Central memory CD4-positive, alpha-beta T cell (primary cell): ENCODE data around the gene TRIM59.
A peak's percentile ranks its signal among the peaks of the same experiment; 100 is the strongest.

Experiments
- DNase-seq: peaks from one replicate; pipeline ENCODE4 v3.0.0; 2022

The TRIM59 gene

DNA sequence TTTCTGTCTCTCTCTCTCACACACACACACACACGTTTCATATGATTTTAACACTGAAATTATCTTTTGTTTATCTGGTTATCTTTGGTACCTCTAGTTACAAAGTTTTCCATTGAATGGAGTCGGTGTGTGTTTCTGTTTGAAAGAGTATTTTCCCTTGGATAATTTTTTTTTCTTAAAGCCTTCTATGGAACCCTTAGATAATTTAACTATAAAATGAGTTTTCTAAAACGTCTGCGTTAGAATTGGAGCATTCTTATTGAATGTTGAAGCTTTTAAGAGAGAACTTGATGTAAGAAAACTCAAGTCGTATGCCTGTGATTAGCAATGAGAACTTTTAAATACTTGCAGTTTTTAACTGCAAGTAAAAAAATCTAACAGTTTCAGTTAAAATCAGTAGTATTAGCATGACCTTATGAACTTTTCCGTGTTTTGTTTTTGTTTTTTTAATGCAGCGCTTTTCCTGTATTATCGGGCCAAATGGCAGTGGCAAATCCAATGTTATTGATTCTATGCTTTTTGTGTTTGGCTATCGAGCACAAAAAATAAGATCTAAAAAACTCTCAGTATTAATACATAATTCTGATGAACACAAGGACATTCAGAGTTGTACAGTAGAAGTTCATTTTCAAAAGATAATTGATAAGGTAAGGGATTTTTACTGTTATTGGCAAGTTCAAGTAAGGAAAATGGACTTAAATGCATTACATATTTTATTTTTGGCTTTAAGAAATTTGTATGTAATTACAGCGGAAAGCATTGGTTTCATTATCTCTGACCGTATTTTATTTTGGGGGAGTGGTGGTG lies 47.2 kb downstream of the TRIM59 start:
- DNase-seq = no peak

DNA sequence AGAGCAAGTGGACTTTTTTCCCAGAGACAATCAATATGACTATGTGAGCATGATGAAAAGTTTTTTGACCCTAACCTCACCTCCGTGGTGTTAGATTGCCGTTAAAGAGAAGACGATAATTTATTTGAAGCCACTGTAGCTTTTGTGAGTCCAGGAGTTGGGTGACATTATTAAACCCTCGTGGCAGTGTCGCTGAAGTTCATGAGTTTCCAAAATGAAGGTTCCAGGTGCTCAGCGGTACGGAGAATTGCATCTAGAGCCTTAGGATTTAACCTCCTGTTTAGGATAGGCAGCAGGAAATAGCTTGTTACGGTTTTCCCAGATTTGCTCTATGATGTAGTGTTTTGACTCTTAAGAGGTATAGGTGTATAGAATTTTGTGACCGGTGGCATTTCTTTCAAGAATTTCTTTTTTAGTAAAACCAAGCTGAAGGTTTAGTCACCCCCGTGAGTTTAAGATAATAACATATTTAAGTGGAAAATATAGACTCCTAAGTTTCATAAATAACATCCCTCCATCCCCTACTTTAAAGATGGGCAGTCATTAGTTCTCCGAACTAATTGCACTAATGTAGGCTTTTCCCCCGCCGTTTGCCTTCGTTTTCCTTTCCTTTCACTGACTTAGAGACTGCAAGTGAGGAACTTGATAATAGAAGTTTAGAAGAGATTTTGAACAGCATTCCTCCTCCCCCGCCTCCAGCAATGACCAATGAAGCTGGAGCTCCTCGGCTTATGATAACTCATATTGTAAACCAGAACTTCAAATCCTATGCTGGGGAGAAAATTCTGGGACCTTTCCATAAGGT lies 48.1 kb downstream of the TRIM59 start:
- no peak for DNase-seq

DNA sequence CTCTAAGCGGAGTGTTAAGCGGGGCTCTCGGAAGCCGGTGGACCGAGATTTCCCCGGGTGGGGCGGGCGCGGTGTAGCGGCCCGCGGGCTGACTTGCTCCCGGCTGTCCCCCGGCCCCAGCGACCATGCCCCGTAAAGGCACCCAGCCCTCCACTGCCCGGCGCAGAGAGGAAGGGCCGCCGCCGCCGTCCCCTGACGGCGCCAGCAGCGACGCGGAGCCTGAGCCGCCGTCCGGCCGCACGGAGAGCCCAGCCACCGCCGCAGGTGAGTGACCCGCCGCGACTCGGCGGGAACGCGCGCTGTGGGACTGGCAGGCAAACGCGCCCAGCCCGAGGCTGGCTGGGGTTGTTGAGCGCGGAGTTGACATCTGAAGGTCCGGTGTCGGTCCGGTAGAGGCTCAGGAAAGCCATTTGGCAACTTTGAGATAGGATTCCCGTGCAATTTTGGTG lies 48.9 kb downstream of the TRIM59 start:
- no peak for DNase-seq

DNA sequence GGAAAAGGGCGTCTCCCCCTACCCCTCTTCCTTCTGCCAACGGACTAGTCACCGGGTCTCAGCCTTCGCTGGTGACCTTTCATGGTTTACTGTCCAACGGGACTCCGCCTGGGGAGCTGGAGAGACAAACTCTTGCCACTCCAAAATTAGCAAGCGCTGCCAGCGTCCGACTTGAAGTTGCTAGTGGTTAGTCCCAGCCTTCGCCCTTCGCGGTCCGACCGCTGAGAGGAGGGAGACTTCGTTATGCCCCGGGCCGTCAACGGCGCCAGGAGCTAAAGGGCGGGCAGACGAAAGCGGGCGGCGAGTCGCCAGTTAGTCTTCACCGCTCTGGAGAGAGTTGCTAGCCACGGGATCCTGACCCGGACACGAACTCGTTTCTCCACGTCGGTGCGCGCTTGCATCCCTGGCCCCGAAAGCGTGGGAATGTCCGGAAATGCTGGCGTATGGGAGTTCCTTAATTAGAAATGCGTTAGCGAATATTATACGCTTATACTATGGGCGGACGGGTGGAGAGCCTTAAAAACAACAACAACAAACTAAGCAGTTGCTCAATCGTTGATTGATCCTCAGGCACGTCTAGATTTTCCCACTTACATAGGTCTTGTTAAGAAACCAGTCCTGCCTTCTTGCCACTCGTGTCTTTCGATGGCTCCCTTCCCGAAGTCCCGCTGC lies 49.4 kb downstream of the TRIM59 start:
- DNase-seq = peak; percentile 22

DNA sequence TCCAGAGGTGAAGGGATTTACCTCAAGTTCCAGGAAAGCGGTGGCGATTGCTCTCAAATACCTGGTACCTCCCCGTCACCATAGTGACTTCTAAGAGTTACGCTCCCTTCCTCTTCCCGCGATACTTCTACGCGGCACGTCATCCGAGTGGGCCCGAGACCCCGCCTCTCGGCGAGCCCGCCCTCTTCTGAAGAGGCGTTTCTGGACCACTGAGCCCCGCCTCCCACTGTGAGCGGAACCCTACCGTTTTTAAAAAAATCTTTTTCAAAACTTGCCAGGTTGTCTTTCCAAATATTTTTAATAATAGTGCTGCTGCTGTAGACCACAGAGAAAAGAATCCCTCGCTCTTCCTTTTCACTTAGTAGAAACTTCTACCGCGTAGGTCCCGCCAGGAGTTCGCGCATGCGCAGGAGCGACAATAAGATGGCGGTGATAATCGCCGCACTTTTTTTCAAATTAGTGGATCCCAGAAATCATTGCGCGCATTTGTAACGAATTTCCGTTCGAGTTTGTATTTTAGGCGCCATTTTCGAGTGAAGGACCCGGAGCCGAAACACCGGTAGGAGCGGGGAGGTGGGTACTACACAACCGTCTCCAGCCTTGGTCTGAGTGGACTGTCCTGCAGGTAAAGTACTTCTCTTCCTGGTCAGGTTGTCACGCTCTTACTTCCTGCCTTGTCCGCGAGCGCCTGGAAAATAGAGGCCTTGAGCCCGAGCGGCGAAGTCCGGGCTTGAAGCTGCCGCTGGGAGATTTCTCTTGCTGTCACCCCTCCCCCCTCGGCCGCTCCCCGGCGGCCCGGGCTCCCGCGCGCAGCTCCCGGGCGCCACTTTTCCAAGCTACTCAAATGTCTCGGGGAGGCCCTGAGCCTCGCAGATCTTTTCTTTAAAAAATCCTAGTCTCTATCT lies 50.2 kb downstream of the TRIM59 start, which contains the start of the genes IFT80 and SMC4:
Gene IFT80 (minus strand): TSS at position 101 of the 905 bp plus-strand sequence. CDS start 14,625 bp downstream, outside the sequence.
Gene SMC4 (plus strand): TSS at position 526 of the 905 bp plus-strand sequence. CDS start 1,177 bp downstream, outside the sequence.
- DNase-seq = peak; percentile 96

DNA sequence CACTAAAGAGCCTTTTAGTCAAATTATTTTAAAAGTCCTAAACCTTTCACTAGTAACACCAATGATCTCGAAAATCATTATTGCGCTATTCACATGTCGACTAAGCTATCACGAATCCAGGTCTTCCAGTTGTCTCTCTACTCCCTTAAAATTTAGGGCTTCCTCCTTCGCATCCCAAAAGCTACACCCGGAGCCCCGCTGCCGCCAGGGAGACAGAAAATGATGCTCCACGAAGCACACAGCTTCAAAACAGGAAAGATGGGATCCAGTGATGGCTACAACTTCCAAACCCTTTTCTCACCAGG lies 50.8 kb downstream of the TRIM59 start:
- no peak for DNase-seq

DNA sequence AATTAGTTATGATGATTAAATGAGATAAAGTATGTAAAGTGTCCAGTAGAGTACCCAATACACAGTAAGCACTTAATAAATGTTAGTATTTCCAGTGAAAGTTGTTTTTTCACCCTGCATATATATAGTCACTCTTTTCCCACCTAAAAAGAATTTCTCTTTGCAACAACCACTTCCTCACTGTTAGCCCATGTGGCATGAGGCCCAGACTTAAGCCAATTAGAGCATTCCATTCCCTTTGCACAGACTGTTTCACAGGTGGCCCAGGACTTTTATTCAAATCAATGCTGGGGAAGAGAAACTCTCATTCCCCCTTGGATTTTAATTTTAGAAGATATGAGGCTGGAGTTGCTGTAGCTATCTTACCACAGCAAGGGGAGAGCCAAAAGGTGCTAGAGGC lies 54.3 kb downstream of the TRIM59 start:
- no peak for DNase-seq

DNA sequence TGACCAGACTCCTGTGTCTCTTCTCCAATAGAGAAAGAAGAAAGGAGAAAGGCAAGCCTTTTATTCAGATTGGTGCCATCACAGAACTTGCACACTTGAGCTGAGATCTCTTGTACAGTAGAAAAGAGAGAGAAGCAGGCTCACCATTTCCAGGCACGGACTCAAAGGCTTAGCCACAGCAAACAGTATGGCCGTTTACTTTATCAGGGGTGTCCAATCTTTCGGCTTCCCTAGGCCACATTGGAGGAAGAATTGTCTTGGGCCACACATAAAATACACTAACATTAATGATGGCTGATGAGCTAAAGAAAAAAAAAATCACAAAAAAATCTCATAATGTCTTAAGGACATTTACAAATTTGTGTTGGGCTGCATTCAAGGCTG lies 55.6 kb downstream of the TRIM59 start:
- no peak for DNase-seq

DNA sequence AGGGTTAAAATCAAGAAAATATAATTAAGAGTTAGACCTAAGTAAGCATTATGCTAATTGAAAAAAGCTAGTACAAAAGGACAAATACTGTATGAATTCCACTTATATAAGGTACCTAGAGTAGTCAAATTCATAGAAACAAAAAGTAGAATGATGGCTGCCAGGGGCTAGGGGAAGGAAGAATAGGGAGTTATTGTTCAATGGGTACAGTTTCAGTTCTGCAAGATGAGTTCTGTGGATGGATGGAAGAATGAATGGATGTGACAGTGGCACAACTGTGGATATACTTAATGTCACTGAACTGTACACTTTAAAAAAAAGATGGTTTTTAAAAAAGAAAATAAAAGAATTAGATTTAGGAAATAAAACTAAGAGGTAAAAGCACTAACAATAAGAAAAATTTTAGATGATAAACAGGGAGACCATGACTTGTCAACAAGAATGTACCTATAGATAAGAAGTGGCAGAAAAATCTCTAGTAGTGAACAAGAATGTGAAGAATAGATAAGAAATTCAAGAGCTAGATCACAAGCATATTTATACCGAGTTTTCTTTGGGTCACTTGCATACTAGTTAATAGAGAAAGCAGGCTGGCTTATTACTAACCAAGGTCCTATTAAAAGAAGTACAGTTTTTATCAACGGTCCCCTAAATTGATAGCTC lies 56.1 kb downstream of the TRIM59 start:
- DNase-seq = no peak

DNA sequence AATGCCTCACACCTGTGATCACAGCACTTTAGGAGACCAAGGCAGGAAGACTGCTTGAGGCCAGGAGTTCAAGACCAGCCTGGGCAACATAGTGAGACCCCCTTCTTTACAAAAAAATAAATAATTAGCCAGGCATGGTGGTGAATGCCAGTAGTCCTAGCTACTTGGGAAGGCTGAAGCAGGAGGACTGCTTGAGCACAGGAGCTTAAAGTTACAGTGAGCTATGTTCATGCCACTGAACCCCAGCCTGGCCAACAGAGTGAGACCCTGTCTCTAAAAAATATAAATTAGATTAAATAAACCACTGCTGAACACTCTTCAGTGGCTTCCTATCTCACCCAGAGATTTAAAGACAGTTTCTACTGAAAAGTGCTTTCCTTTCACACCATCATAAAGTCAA lies 56.8 kb downstream of the TRIM59 start:
- no peak for DNase-seq

DNA sequence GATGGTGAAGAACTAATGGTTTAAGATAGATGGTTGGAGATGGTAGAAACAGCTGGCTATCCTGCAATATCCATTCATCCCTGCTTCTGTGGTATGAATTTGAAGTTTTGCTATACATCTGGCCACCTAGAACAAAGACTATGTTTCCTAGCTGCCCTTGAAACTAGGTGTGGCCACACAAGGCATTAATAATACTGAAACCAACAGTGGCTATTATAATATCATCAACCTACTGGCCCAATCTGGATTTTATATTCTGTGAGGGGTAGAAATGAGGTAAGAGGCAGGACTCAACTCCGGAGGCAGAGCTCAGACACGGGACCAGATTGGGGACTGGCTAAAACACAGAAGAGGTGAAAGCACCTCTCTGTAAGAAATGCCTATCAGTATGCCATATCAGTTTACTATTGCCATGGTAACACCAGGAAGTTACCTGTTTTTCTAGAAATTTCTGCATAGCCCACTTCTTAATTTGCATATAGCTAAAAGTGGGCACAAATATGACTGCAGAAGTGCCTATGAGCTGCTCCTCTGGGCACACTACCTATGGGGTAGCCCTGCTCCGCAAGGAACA lies 58.9 kb downstream of the TRIM59 start:
- DNase-seq = no peak
